DND-41 (cell line): ENCODE measurements around the gene KRTAP2-2.
"Not testable (repeated sequence)": the region's sequence is repeated elsewhere in the genome, so short reads cannot be mapped to it uniquely, and the experiment has no call there.

Source experiments
- ATAC-seq: fragments of 200-7000 bp; cut with Tn5 transposase; 3 replicates; pipeline ENCODE4 v1.9.1; 2021; ENCODE audit warnings: low read depth; ENCODE audit not compliant: insufficient read depth
- DNase-seq: peaks from one replicate; pipeline ENCODE4 v3.0.0-alpha.2; 2020
- H2AFZ ChIP-seq: 2 replicates; pipeline ENCODE4 v1.6.0; 2012; ENCODE audit warnings: low read depth, low read length
- H3K27ac ChIP-seq: 2 replicates; pipeline ENCODE4 v1.5.1; 2012; ENCODE audit warnings: low read length, inconsistent platforms
- H3K27me3 ChIP-seq: fragments of 200-600 bp; sonication (generic); 2 replicates; pipeline ENCODE4 v1.6.0; 2012; ENCODE audit warnings: low read length, mild to moderate bottlenecking, inconsistent platforms; ENCODE audit not compliant: insufficient read depth, poor library complexity
- H3K36me3 ChIP-seq: 2 replicates; pipeline ENCODE4 v1.5.1; 2012; ENCODE audit warnings: low read length, inconsistent platforms; ENCODE audit not compliant: insufficient read depth
- H3K4me1 ChIP-seq: 2 replicates; pipeline ENCODE4 v1.5.1; 2012; ENCODE audit warnings: mild to moderate bottlenecking, low read length; ENCODE audit not compliant: insufficient read depth
- H3K4me2 ChIP-seq: 2 replicates; pipeline ENCODE4 v1.6.0; 2012; ENCODE audit warnings: mild to moderate bottlenecking, moderate library complexity, low read length, inconsistent platforms; ENCODE audit not compliant: insufficient read depth
- H3K4me3 ChIP-seq, 2 experiments: fragments of 200-600 bp in 1 of 2; shearing (Covaris generic) in 1 of 2; 2 replicates each; pipeline ENCODE4 v1.5.1; 2012 to 2016; ENCODE audit warnings: inconsistent platforms in 2 of 2, low read length in 2 of 2, mild to moderate bottlenecking in 2 of 2, low read depth in 1 of 2, moderate library complexity in 1 of 2
- H3K79me2 ChIP-seq: 2 replicates; pipeline ENCODE4 v1.6.0; 2012; ENCODE audit warnings: low read length, inconsistent platforms; ENCODE audit not compliant: insufficient read depth
- H3K9ac ChIP-seq: 2 replicates; pipeline ENCODE4 v1.6.0; 2012; ENCODE audit warnings: low read depth, mild to moderate bottlenecking, inconsistent platforms, low read length, moderate library complexity
- H3K9me3 ChIP-seq: 2 replicates; pipeline ENCODE4 v1.5.1; 2012; ENCODE audit warnings: low read length, moderate library complexity, mild to moderate bottlenecking, inconsistent platforms; ENCODE audit not compliant: insufficient read depth, severe bottlenecking
- H4K20me1 ChIP-seq: 2 replicates; pipeline ENCODE4 v1.6.0; 2012; ENCODE audit warnings: low read length; ENCODE audit not compliant: insufficient read depth
- CTCF ChIP-seq: IDR thresholded peaks from 2 replicates; pipeline ENCODE4 v1.5.1; 2012; ENCODE audit warnings: borderline replicate concordance, low read length, moderate library complexity, mild to moderate bottlenecking; ENCODE audit not compliant: poor library complexity, severe bottlenecking; ENCODE audit errors: extremely low read depth
- EZH2 ChIP-seq: IDR thresholded peaks from 3 replicates; pipeline ENCODE4 v1.6.1; 2012; ENCODE audit warnings: borderline replicate concordance, low read depth, mild to moderate bottlenecking, moderate library complexity, low read length, inconsistent platforms; ENCODE audit not compliant: severe bottlenecking

Gene KRTAP2-2

GRCh38 chr17:41061964-41062363 is 6.9 kb upstream of the KRTAP2-2 start:
- ATAC-seq = no peak
- no peaks in the 10 kb centered on the region for H3K9me3 ChIP-seq

GRCh38 chr17:41060052-41060604 is 5.1 kb upstream of the KRTAP2-2 start, which contains the start of gene KRTAP2-3:
Gene KRTAP2-3, minus strand, starts transcription at chr17:41060114. Its CDS starts 64 bp downstream, at chr17:41060050.
- Histone ChIP-seq H3K79me2 (no peaks in the 10 kb centered on the region), H3K27ac (no peak within 1 kb of the TSS), H3K4me3 (no peak within 1 kb of the TSS), H3K9me3 (no peaks in the 10 kb centered on the region), H2AFZ (no peak within 1 kb of the TSS), H3K4me1 (no peaks in the 10 kb centered on the region), H3K36me3 (no peaks in the 10 kb centered on the region), H3K9ac (no peak within 1 kb of the TSS), H4K20me1 (no peaks in the 10 kb centered on the region), H3K27me3 (no peaks in the 10 kb centered on the region), H3K4me2 (no peak within 1 kb of the TSS)
- TF ChIP-seq CTCF = no peak
- TF ChIP-seq EZH2 = no peak
- no peak for ATAC-seq
- no peak for DNase-seq

More at GRCh38 chr17:41061964-41062363, 6.9 kb upstream of the KRTAP2-2 start:
- Histone ChIP-seq H3K4me2 (no peak overlapping the region), H3K27me3 (no peaks in the 10 kb centered on the region), H3K4me1 (no peaks in the 10 kb centered on the region), H3K9ac (no peak overlapping the region), H3K79me2 (no peaks in the 10 kb centered on the region), H2AFZ (no peak overlapping the region), H3K27ac (no peak overlapping the region), H3K4me3 (no peak overlapping the region), H4K20me1 (no peaks in the 10 kb centered on the region), H3K36me3 (no peaks in the 10 kb centered on the region)
- DNase-seq = no peak
- TF ChIP-seq CTCF (no peak), EZH2 (no peak)

- not testable (repeated sequence) for ATAC-seq, H3K9ac ChIP-seq, H3K36me3 ChIP-seq, H3K27ac ChIP-seq, H3K4me2 ChIP-seq, H3K4me3 ChIP-seq, H4K20me1 ChIP-seq, H3K79me2 ChIP-seq, H3K27me3 ChIP-seq, H3K4me1 ChIP-seq, H2AFZ ChIP-seq, H3K9me3 ChIP-seq, DNase-seq
Observed at GRCh38 chr17:41059276-41060051, 4.4 kb upstream of the KRTAP2-2 start.

GRCh38 chr17:41058741-41059140 is 3.7 kb upstream of the KRTAP2-2 start:
- no peaks in the 10 kb centered on the region for H4K20me1 ChIP-seq
- no peak overlapping the region for H2AFZ ChIP-seq
- H3K4me2 ChIP-seq = no peak overlapping the region
- DNase-seq = no peak
- TF ChIP-seq EZH2 = no peak
- no peak overlapping the region for H3K4me3 ChIP-seq
- no peak for ATAC-seq
- no peak overlapping the region for H3K27ac ChIP-seq
- no peaks in the 10 kb centered on the region for H3K79me2 ChIP-seq
- no peak overlapping the region for H3K9ac ChIP-seq
- no peaks in the 10 kb centered on the region for H3K4me1 ChIP-seq
- no peaks in the 10 kb centered on the region for H3K36me3 ChIP-seq
- H3K27me3 ChIP-seq = peaks cover 3% of the 10 kb centered on the region
- no peaks in the 10 kb centered on the region for H3K9me3 ChIP-seq
